ENCODE data around the gene PEX26.
"Not testable (repeated sequence)": the region's sequence is repeated elsewhere in the genome, so short reads cannot be mapped to it uniquely, and the experiment has no call there.

Gene PEX26

DNA sequence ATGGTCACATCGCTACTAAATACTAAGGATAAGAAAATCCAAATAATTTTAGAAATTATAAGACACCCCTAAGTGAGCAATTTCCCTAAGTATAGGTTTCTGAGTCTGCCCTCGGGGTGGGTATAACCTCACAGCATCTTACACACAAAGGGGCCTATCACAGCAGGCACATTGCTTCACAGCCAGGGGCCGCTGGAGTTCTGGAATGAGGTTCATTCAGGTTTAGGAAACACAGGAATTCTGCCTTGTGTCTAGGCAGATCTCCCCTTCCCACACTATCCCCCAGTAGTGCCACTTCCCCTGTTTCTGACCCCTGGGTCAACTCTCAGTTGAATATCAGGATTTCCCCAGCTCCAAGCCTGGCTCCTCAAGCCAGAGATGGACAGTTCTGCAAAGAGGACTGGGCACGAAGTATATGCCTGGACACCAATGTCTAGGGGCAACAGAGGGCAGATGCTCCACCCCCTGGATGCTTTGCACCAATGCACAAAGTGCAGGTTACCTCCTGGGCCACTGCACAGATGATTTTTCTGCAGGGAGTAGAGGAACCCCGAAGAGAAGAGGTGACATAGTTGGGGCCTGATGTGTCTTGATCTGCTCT, 44.3 kb downstream of the PEX26 start:
- DNase-seq: no peak

GRCh38 chr22:18123476-18124025, 45.8 kb downstream of the PEX26 start:
- DNase-seq: not testable (repeated sequence)

- no peak for DNase-seq
Measured at GRCh38 chr22:18126606-18127005, 48.8 kb downstream of the PEX26 start.

- DNase-seq: no peak
Measured at GRCh38 chr22:18130018-18130417, 52.2 kb downstream of the PEX26 start.

DNA sequence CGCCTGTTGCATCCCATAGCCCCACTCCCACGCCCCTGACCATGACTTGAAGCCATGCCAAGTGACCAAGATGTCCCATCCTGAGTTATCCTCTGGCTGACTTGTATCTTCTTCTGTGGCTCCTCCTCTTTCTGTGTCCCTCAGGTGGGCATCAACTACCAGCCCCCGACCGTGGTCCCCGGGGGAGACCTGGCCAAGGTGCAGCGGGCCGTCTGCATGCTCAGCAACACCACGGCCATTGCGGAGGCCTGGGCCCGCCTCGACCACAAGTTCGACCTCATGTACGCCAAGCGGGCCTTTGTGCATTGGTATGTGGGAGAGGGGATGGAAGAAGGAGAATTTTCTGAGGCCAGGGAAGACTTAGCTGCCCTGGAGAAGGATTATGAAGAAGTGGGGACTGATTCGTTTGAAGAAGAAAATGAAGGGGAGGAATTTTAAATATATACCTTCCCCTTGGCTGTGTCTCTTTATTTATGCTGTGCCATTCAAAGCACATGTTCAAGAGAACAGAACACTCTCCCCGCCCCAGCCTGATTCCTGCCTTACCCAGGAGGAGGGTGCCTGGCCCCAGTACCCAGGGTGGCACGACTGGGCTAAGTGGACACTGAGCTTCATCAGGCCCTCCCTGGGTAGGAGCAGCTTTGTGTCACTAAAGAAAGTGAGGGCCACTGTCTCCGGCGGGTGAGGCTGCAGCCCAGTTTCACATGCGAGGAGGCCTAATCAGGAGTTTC, 53.1 kb downstream of the PEX26 start:
- DNase-seq: no peak

- DNase-seq: no peak
Measured at GRCh38 chr22:18133452-18133851, 55.7 kb downstream of the PEX26 start.

GRCh38 chr22:18136563-18137320, 59.0 kb downstream of the PEX26 start:
- DNase-seq: no peak

- not testable (repeated sequence) for DNase-seq
Measured at GRCh38 chr22:18141004-18141403, 63.2 kb downstream of the PEX26 start.

GRCh38 chr22:18144105-18144504, 66.3 kb downstream of the PEX26 start:
- DNase-seq: no peak

DNA sequence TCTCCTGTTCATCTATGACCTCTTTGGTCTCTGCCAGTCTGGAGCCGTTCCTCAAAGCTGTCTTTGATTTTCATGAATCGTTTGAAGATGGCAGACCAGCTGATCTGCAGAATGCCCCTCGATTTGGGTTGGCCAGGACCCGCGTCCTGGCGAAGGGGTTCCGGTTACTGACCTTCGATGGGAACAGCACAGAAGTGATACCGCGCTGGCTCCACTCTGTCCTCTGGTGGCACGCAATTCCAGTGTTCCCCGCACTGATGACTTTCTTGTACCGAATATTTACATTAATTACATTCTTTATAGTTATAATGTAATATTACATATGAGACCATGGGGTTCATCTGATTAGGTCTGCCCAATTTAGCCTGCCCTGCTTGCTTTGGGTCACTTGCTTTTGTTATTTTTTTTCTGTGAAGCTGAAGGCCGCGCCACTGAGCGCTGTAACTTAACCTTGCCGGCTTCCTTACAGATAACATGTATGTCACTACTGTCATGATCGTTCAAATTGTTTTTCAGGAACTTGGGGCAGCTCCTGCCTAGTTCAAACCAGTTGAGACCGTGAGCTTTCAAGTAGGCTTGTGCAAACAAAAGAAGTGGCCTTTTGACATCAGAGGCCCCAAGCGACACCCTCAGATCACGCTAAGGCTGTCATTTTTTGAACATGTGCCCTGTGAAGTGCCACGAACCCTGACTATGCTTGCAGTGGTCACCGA, 68.0 kb downstream of the PEX26 start:
- no peak for DNase-seq

- DNase-seq: no peak
Measured at GRCh38 chr22:18146389-18146753, 68.6 kb downstream of the PEX26 start.

- no peak for DNase-seq
Measured at GRCh38 chr22:18147791-18148190, 70.0 kb downstream of the PEX26 start.

DNA sequence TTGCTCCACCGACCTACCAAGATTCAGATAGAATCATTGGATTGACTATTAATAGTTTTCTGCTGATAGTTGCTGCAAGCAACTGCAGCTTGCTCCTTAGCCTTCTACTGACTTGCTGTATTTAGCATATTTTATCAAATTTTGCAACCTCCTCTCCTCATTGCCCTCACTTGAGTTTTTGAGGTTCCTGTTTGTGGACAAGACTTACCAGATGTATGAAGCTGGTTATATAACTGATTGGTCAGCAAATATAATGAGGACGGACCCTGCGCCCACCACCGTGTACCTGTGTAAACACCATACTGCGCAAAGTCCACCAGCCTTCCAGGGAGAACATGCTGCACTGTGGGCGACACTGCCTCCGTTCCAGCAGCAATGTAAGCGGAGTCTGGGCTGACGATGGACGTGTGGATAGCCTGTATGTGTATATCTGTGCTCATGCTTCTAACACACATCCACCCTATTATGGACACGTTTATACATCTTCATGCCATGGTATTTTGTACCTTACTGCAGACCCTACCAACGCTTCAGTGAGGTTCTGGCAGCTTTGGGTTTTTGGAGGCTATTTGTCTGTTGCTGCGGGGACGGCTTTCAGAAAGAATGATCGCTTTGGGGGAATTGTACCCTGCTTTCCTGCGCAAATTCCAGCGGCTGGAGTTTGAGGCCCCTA, 70.6 kb downstream of the PEX26 start:
- no peak for DNase-seq

DNA sequence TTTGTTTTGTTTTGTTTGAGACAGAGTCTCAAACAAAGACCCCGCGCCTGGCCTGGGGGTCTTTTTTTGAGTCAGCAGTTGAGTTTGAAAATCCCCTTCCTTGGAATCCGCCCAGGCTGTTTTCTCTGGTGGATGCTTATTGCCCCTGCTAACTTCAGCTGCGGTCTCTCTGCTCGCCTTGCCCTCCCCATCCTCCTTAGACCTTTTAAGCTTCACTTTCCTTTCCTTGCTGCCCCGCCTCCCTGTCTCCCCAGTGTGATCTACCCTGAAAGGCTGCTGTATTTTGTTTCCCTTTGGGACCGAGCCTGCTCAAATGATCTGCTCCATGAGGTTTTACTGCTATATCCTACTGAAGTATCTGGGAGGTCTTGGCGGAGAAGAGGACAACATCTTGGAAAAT, 74.7 kb downstream of the PEX26 start:
- DNase-seq: no peak

DNA sequence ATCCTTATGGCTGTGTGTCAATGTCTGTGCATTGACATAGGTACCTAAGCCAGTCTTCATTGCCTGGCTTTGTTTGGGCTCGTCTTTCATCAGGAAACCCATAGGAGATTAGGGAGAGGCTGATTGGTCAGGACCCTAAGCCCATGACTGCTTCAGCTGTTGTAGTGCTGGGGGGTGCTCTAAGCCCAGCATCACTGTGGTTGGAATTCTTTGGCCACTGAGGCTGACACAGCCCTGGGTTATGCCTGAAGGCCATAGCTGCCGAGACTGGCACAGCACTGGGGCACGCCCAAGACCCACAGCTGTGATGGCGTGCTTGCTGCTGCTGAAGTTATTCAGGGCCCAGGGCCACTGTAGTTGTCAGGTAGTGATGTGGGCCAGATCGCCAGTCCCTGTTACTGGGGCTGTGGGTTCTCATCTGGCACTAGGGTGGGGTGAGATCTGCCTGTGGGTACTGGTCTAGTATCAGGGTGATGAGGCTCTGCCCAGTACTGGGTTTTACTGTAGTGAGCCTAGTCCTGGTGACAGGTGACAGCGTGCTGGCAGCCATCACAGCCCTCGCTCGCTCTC, 77.1 kb downstream of the PEX26 start:
- DNase-seq: no peak

Data from NCI-H82 (cell line).